Heart right ventricle (tissue), 16 donors: ENCODE data around the gene PRELID2. TPM values are rescaled to one million over a fixed set of nuclear protein-coding genes. Genes with fewer than 3 reads are reported as not detected.
A peak's percentile ranks its signal among the peaks of the same experiment; 100 is the strongest.

Experiments used
- ATAC-seq, 8 donors: fragments of 200-7000 bp; cut with Tn5 transposase; one replicate each; pipeline ENCODE4 v1.9.1; 2020; ENCODE audit warnings: mild to moderate bottlenecking in 8 of 8, moderate library complexity in 8 of 8, moderate number of reproducible peaks in 1 of 8
- DNase-seq, 2 donors: peaks; one replicate each; pipeline ENCODE4 v3.0.0-alpha.2; 2020
- H3K27ac ChIP-seq, 10 donors: fragments of 200-600 bp; sonication (generic) in 2 of 10; one replicate each; pipeline versions ENCODE4 v1.5.0 to v1.8.0; 2020 to 2022; ENCODE audit warnings: mild to moderate bottlenecking in 3 of 10
- H3K27me3 ChIP-seq, 7 donors: fragments of 200-600 bp; one replicate each; pipeline ENCODE4 v1.8.0; 2021 to 2022; ENCODE audit warnings: mild to moderate bottlenecking in 2 of 7
- H3K36me3 ChIP-seq, 9 donors: fragments of 200-600 bp; sonication (generic) in 1 of 9; one replicate each; pipeline versions ENCODE4 v1.5.0 to v1.8.0; 2020 to 2022; ENCODE audit warnings: mild to moderate bottlenecking in 2 of 9
- H3K4me1 ChIP-seq, 9 donors: fragments of 200-600 bp; sonication (generic) in 1 of 9; one replicate each; pipeline versions ENCODE4 v1.5.0 to v1.8.0; 2020 to 2022; ENCODE audit warnings: mild to moderate bottlenecking in 4 of 9
- H3K4me3 ChIP-seq, 10 donors: fragments of 200-600 bp; sonication (generic) in 2 of 10; one replicate each; pipeline versions ENCODE4 v1.5.0 to v1.8.0; 2020 to 2022; ENCODE audit warnings: mild to moderate bottlenecking in 7 of 10, moderate library complexity in 2 of 10
- H3K9me3 ChIP-seq, 11 donors: fragments of 200-600 bp in 10 of 11; sonication (generic) in 2 of 11; one replicate each; pipeline versions ENCODE4 v1.5.0 to v1.8.0; 2013 to 2022; ENCODE audit warnings: mild to moderate bottlenecking in 2 of 11, control low read depth in 1 of 11, moderate library complexity in 1 of 11
- CTCF ChIP-seq, 9 donors: fragments of 200-600 bp; sonication (generic) in 2 of 9; IDR thresholded peaks; one replicate each; pipeline versions ENCODE4 v1.5.0 to v1.8.0; 2021 to 2022; ENCODE audit warnings: antibody characterized with exemption in 9 of 9, mild to moderate bottlenecking in 5 of 9, moderate library complexity in 1 of 9
- WGBS, 2 donors: extraction: QIAGEN DNeasy Blood & Tissue Kit; methylation state at CpG; one replicate each; pipeline ENCODE4 v1.1.7; 2013; ENCODE audit warnings: inconsistent platforms in 1 of 2; 5-methylcytosine and 5-hydroxymethylcytosine counted together
- intact Hi-C, 10 donors: fragments of 100-400 bp; cut with DNase I; formaldehyde crosslinking; loops; one replicate each; pipeline versions ENCODE4 v1.11.1 to v1.14.2; 2022
- polyA plus RNA-seq, 2 donors: library from polyadenylated mRNA; stranded (reverse); fragments of 200-250 nt; gene quantifications; one replicate each; pipeline ENCODE4 v1.2.3, GENCODE V29; 2013
- total RNA-seq, 10 donors: library from RNA; stranded (reverse); fragmentation: NEBNext Ultra II Directional in 3 of 10; extraction: Animal tissue kit (Norgen Biotek cat#: 25700) in 3 of 10; gene quantifications; one replicate each; pipeline versions ENCODE4 v1.2.1 to v1.2.4, GENCODE V29; 2021 to 2023
- donor health status: Arrhythmogenic right ventricular cardiomyopathy.
- donor health status: ischemic (EF 13 %, LVEDD 7.1; RV severe dilation, severe dysfunction).
- donor health status: healthy with polysubstance abuse.
- donor health status: DM: no; HTN: yes; CAD: no.
- donor health status: DM: no; HTN: no; CAD: no.
- donor health status: ischemic (EF 25% LVEDD 6.9; RV normal size, moderate dysfunction).
- donor health status: ischemic (EF 25% LVEDD 5.7; RV mildly dilated, moderate dysfunction).
- donor health status: healthy.
- donor health status: DM: yes; HTN: yes; CAD: no.
- donor health status: Ischemic cardiomyopathy.
- donor health status: ischemic (EF 35%, LVEDD 5.7; RV mildly dilated, moderate dysfunction).
- donor health status: nonischemic (EF 11% LVEDD 7.7; RV severe dilation, severe dysfunction).
- donor health status: DM: yes; HTN: yes; CAD: no.
- donor health status: PGD.
- donor health status: ischemic (EF 29% LVEDD 5.4; RV normal size, mild dysfunction).
- donor health status: nonischemic (EF 23%, LVEDD 6.1; RV moderate dilation, normal function).

The PRELID2 gene
- total and polyA plus RNA-seq, 12 donors: 1.2 to 83.7 (median 11.9) TPM

- peaks cover 3 to 37% (median 22%) of the 10 kb centered on the region in 9 donors for H3K4me1 ChIP-seq
- no peaks in the 10 kb centered on the region for H3K9me3 ChIP-seq
- no peaks in the 10 kb centered on the region for H3K27me3 ChIP-seq
- intact Hi-C loops: loop anchor here in 7 of 10 donors (5.0 to 10.0 kb wide), 3 partner anchors 211 to 221 kb away; no protein-coding TSS in a partner anchor
- WGBS, 2 donors: 75 to 81% methylated on average over 10 of the region's 10 CpGs
- no peaks in the 10 kb centered on the region for H3K36me3 ChIP-seq
- H3K4me3 ChIP-seq: no peak overlapping the region
- TF ChIP-seq CTCF (IDR thresholded peaks at IDR 0.05): no peak
- H3K27ac ChIP-seq: peak overlapping the region in 1 of 10 donors; percentile 1
- no peak for DNase-seq
- no peak for ATAC-seq
These were observed 1.4 kb downstream of the PRELID2 start for GRCh38 chr5:145833631-145834200.

- intact Hi-C loops: loop anchor here in 7 of 10 donors (5.0 to 10.0 kb wide), 3 partner anchors 214 to 224 kb away; no protein-coding TSS in a partner anchor
- WGBS, 2 donors: 45 to 57% methylated on average over 1 of the region's 1 CpG
- DNase-seq (no peak), ATAC-seq (no peak)
- H3K27ac ChIP-seq: no peak overlapping the region
- peaks cover 0 to 30% (median 18%) of the 10 kb centered on the region in 9 donors for H3K4me1 ChIP-seq
- no peaks in the 10 kb centered on the region for H3K27me3 ChIP-seq
- H3K36me3 ChIP-seq: no peaks in the 10 kb centered on the region
- H3K4me3 ChIP-seq: no peak overlapping the region
- no peaks in the 10 kb centered on the region for H3K9me3 ChIP-seq
- no peak for TF ChIP-seq CTCF (IDR thresholded peaks at IDR 0.05)
These were observed 4.5 kb downstream of the PRELID2 start for GRCh38 chr5:145830594-145830993.

GRCh38 chr5:145829708-145830361 lies 5.3 kb downstream of the PRELID2 start:
- no peaks in the 10 kb centered on the region for H3K9me3 ChIP-seq
- DNase-seq: no peak
- no peak overlapping the region for H3K4me3 ChIP-seq
- H3K27ac ChIP-seq: no peak overlapping the region
- no peaks in the 10 kb centered on the region for H3K27me3 ChIP-seq
- peaks cover 0 to 29% (median 17%) of the 10 kb centered on the region in 9 donors for H3K4me1 ChIP-seq
- H3K36me3 ChIP-seq: no peaks in the 10 kb centered on the region
- TF ChIP-seq CTCF (IDR thresholded peaks at IDR 0.05): no peak
- no peak for ATAC-seq
- intact Hi-C loops: loop anchor here in 9 of 10 donors (5.0 to 10.0 kb wide), 9 partner anchors 133 to 1625 kb away; no protein-coding TSS in a partner anchor

- DNase-seq (no peak), ATAC-seq (no peak)
- Histone ChIP-seq H3K36me3 (no peaks in the 10 kb centered on the region), H3K4me3 (no peak overlapping the region), H3K27me3 (no peaks in the 10 kb centered on the region), H3K27ac (no peak overlapping the region), H3K9me3 (no peaks in the 10 kb centered on the region), H3K4me1 (peaks cover 0 to 17% (median 13%) of the 10 kb centered on the region in 9 donors)
- WGBS, 2 donors: 76% methylated on average over 8 of the region's 8 CpGs
- TF ChIP-seq CTCF (IDR thresholded peaks at IDR 0.05): no peak
- intact Hi-C loops: loop anchor here in 9 of 10 donors (5.0 to 10.0 kb wide), 6 partner anchors 130 to 1622 kb away; no protein-coding TSS in a partner anchor
These were observed 8.1 kb downstream of the PRELID2 start for GRCh38 chr5:145826895-145827674.
